Measurements from ENCODE around the gene TMEM254. TPM values are rescaled to one million over a fixed set of nuclear protein-coding genes. Genes with fewer than 3 reads are reported as not detected.
A peak's percentile ranks its signal among the peaks of the same experiment; 100 is the strongest.

The TMEM254 gene
- total RNA-seq, 1 experiment from 2014 or later, result 36.9 TPM

DNA sequence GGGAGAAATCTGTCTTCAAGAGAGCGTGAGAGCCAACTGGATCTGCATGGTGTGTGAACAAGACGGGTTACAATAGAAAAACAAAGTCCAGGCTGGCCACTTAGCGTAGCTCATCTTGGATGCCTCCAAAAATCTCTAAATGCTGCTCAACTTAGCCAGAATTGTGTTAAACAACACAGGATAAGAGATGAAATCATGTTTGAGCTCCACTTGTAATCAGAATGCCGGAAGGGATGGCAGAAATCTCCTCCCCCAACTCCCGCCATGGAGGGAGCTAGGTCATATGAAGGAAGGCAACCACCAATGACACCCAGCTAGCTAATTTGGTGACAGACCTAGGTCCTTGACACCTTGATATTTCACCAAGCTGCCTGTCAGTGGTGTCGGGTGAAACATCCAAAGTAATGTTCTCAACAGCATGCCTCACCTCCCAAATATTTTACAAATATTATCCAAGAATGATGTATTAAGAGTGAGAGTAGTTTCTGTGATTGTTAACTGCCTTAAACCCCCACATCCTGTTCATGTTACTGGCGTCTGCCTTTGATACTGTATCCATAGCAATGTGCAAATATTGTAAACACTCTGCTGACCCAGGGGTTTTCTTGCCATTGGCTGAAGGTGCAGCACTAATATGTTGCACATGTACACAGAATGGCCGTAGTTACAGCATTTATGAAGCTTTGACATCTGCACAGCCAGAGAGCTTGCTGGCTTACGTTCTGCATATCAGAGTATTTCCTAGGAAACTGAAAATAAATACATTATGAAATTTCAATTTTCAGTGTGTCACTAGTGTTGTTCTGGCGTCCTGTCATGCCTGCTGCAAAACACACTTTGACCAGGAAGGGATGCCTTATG lies 25.8 kb downstream of the TMEM254 start:
- peak overlapping the region; percentile 41; the same call in 1 of the 2 replicates for H2AFZ ChIP-seq (ENCODE audit: low read length)
- H3K4me1 ChIP-seq (ENCODE audit: low read length), result peaks cover 7% of the 10 kb centered on the region
- no peak for DNase-seq
- no peak overlapping the region for H3K27ac ChIP-seq (ENCODE audit: low read length)
- no peak overlapping the region for H3K4me2 ChIP-seq (ENCODE audit: low read depth, low read length, poor library complexity, severe bottlenecking)
- peaks cover 11% of the 10 kb centered on the region for H3K9me3 ChIP-seq (ENCODE audit: low read length)
- no peaks in the 10 kb centered on the region for H3K36me3 ChIP-seq (ENCODE audit: insufficient read depth, low read length)
- H3K9ac ChIP-seq (ENCODE audit: low read length), result no peak overlapping the region
- no peak overlapping the region for H3K4me3 ChIP-seq (ENCODE audit: low read length)
- no peaks in the 10 kb centered on the region for H3K9me2 ChIP-seq (replicated peaks; ENCODE audit: insufficient read depth, low read length)
- no peaks in the 10 kb centered on the region for H3K79me2 ChIP-seq (ENCODE audit: low read length)
- H4K20me1 ChIP-seq (ENCODE audit: insufficient read depth, low read depth, low read length), result no peaks in the 10 kb centered on the region
- H3K27me3 ChIP-seq (ENCODE audit: low read length), result no peaks in the 10 kb centered on the region

DNA sequence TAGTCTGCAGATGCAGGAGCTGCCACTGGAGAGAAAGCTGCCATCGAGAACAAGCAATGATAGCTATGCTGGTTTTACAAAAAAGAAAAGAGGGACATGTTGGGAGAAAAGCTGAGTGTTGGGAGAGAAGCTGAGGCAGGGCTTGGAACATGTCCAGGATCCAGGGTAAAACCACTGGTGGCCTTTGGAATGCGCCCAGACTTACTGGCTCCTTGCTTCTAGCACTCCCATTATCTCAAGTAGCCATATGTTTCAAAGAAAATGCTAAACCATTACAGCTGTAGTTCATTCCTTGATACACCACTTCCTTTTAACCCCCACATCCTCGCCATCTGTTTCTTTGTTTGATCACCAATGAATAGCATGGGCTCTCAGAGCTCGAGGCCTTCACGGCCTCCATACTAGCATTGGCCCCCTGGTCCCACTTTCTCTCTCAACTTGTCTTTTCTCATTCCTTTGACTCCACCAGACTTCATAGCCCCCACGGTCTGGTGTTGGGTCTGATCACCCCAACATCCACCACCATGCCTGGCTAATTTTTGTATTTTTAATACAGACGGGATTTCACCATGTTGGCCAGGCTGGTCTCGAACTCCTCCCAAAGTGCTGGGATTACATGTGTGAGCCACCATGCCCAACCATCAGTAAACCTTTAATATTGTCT lies 30.2 kb downstream of the TMEM254 start:
- H3K4me1 ChIP-seq (ENCODE audit: low read length), result peaks cover 7% of the 10 kb centered on the region
- H4K20me1 ChIP-seq (ENCODE audit: insufficient read depth, low read depth, low read length), result no peaks in the 10 kb centered on the region

GRCh38 chr10:80110986-80111385 lies 32.5 kb downstream of the TMEM254 start:
- no peaks in the 10 kb centered on the region for H3K27me3 ChIP-seq (ENCODE audit: low read length)
- H3K79me2 ChIP-seq (ENCODE audit: low read length), result no peaks in the 10 kb centered on the region
- no peak overlapping the region for H3K4me2 ChIP-seq (ENCODE audit: low read depth, low read length, poor library complexity, severe bottlenecking)
- no peaks in the 10 kb centered on the region for H3K4me1 ChIP-seq (ENCODE audit: low read length)
- no peaks in the 10 kb centered on the region for H3K9me2 ChIP-seq (replicated peaks; ENCODE audit: insufficient read depth, low read length)
- H4K20me1 ChIP-seq (ENCODE audit: insufficient read depth, low read depth, low read length), result no peaks in the 10 kb centered on the region
- H3K36me3 ChIP-seq (ENCODE audit: insufficient read depth, low read length), result no peaks in the 10 kb centered on the region
- H3K9me3 ChIP-seq (ENCODE audit: low read length), result peaks cover 15% of the 10 kb centered on the region
- H2AFZ ChIP-seq (ENCODE audit: low read length), result no peak overlapping the region
- H3K9ac ChIP-seq (ENCODE audit: low read length), result no peak overlapping the region
- H3K27ac ChIP-seq (ENCODE audit: low read length), result no peak overlapping the region
- H3K4me3 ChIP-seq (ENCODE audit: low read length), result no peak overlapping the region
- no peak for DNase-seq

More for the DNA sequence above, 30.2 kb downstream of the TMEM254 start:
- Histone ChIP-seq H3K27me3 (ENCODE audit: low read length) (no peaks in the 10 kb centered on the region), H3K4me3 (ENCODE audit: low read length) (no peak overlapping the region), H3K9me3 (ENCODE audit: low read length) (peaks cover 15% of the 10 kb centered on the region), H3K9me2 (replicated peaks; ENCODE audit: insufficient read depth, low read length) (no peaks in the 10 kb centered on the region), H3K79me2 (ENCODE audit: low read length) (no peaks in the 10 kb centered on the region), H2AFZ (ENCODE audit: low read length) (no peak overlapping the region), H3K4me2 (ENCODE audit: low read depth, low read length, poor library complexity, severe bottlenecking) (no peak overlapping the region), H3K9ac (ENCODE audit: low read length) (no peak overlapping the region), H3K27ac (ENCODE audit: low read length) (no peak overlapping the region), H3K36me3 (ENCODE audit: insufficient read depth, low read length) (no peaks in the 10 kb centered on the region)
- no peak for DNase-seq

- no peaks in the 10 kb centered on the region for H3K36me3 ChIP-seq (ENCODE audit: insufficient read depth, low read length)
- no peaks in the 10 kb centered on the region for H3K79me2 ChIP-seq (ENCODE audit: low read length)
Measured at GRCh38 chr10:80118669-80119068, 40.2 kb downstream of the TMEM254 start.

GRCh38 chr10:80122110-80122710 lies 43.7 kb downstream of the TMEM254 start:
- Histone ChIP-seq H3K27me3 (ENCODE audit: low read length) (no peaks in the 10 kb centered on the region), H3K79me2 (ENCODE audit: low read length) (no peaks in the 10 kb centered on the region), H3K9ac (ENCODE audit: low read length) (no peak overlapping the region), H3K36me3 (ENCODE audit: insufficient read depth, low read length) (no peaks in the 10 kb centered on the region), H3K27ac (ENCODE audit: low read length) (no peak overlapping the region), H3K4me1 (ENCODE audit: low read length) (no peaks in the 10 kb centered on the region), H3K4me2 (ENCODE audit: low read depth, low read length, poor library complexity, severe bottlenecking) (no peak overlapping the region), H3K9me2 (replicated peaks; ENCODE audit: insufficient read depth, low read length) (no peaks in the 10 kb centered on the region), H2AFZ (ENCODE audit: low read length) (no peak overlapping the region), H3K4me3 (ENCODE audit: low read length) (no peak overlapping the region), H3K9me3 (ENCODE audit: low read length) (no peaks in the 10 kb centered on the region), H4K20me1 (ENCODE audit: insufficient read depth, low read depth, low read length) (no peaks in the 10 kb centered on the region)
- DNase-seq, result no peak

More at GRCh38 chr10:80118669-80119068, 40.2 kb downstream of the TMEM254 start:
- H3K4me1 ChIP-seq (ENCODE audit: low read length), result no peaks in the 10 kb centered on the region
- H3K9me3 ChIP-seq (ENCODE audit: low read length), result no peaks in the 10 kb centered on the region
- H3K9me2 ChIP-seq (replicated peaks; ENCODE audit: insufficient read depth, low read length), result no peaks in the 10 kb centered on the region
- H4K20me1 ChIP-seq (ENCODE audit: insufficient read depth, low read depth, low read length), result no peaks in the 10 kb centered on the region
- no peak for DNase-seq
- H3K27me3 ChIP-seq (ENCODE audit: low read length), result no peaks in the 10 kb centered on the region
- H3K9ac ChIP-seq (ENCODE audit: low read length), result no peak overlapping the region
- no peak overlapping the region for H3K4me2 ChIP-seq (ENCODE audit: low read depth, low read length, poor library complexity, severe bottlenecking)
- no peak overlapping the region for H3K4me3 ChIP-seq (ENCODE audit: low read length)
- no peak overlapping the region for H3K27ac ChIP-seq (ENCODE audit: low read length)
- H2AFZ ChIP-seq (ENCODE audit: low read length), result no peak overlapping the region

DNA sequence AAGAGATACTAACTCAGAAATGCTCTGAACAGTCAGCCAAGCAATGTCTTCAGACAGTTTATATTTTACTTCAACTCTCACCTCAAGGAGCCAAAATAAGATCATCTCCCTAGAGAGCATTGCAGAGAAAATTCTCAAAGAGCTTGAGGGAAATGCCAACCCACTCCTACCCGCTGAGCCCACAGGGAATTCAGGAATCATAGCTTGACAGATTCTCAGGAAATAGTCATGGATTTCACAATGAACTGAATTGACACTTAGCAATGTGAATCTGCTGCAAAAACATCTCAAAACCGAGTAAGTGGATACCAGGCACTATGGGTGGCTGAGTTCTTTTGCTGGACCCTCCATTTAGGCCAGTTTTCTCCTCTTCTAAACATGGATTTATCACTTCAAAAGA lies 44.3 kb downstream of the TMEM254 start:
- Histone ChIP-seq H3K4me2 (ENCODE audit: low read depth, low read length, poor library complexity, severe bottlenecking) (no peak overlapping the region), H3K36me3 (ENCODE audit: insufficient read depth, low read length) (no peaks in the 10 kb centered on the region), H3K4me3 (ENCODE audit: low read length) (no peak overlapping the region), H3K9me3 (ENCODE audit: low read length) (no peaks in the 10 kb centered on the region), H2AFZ (ENCODE audit: low read length) (no peak overlapping the region), H3K79me2 (ENCODE audit: low read length) (no peaks in the 10 kb centered on the region), H3K9ac (ENCODE audit: low read length) (no peak overlapping the region), H3K9me2 (replicated peaks; ENCODE audit: insufficient read depth, low read length) (no peaks in the 10 kb centered on the region), H3K27me3 (ENCODE audit: low read length) (no peaks in the 10 kb centered on the region), H3K4me1 (ENCODE audit: low read length) (no peaks in the 10 kb centered on the region), H4K20me1 (ENCODE audit: insufficient read depth, low read depth, low read length) (no peaks in the 10 kb centered on the region), H3K27ac (ENCODE audit: low read length) (no peak overlapping the region)
- no peak for DNase-seq

DNA sequence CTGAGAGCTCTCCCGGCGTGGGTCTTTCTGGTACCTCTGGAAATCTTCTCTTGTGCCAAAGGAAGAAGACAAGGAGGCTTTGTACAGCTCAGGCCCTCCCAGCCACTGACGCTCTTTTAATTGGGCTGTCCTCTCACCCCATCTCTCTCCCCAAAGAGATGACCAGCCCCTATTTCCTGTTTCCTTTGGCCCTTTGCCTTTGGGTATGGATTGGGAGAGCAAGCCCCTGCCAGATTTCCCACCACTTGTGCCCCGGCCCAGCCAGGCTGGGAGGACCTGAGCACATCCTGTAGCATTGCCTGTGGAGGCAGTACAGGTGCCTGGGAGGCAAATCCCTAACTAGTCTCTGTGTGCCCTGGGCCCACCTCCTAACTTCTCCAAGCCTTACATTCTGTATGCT lies 48.4 kb downstream of the TMEM254 start:
- Histone ChIP-seq H3K9ac (ENCODE audit: low read length) (no peak overlapping the region), H3K9me3 (ENCODE audit: low read length) (no peaks in the 10 kb centered on the region), H3K27ac (ENCODE audit: low read length) (no peak overlapping the region), H4K20me1 (ENCODE audit: insufficient read depth, low read depth, low read length) (no peaks in the 10 kb centered on the region), H3K4me3 (ENCODE audit: low read length) (no peak overlapping the region), H3K36me3 (ENCODE audit: insufficient read depth, low read length) (no peaks in the 10 kb centered on the region), H3K9me2 (replicated peaks; ENCODE audit: insufficient read depth, low read length) (no peaks in the 10 kb centered on the region), H3K4me2 (ENCODE audit: low read depth, low read length, poor library complexity, severe bottlenecking) (no peak overlapping the region), H2AFZ (ENCODE audit: low read length) (no peak overlapping the region), H3K79me2 (ENCODE audit: low read length) (no peaks in the 10 kb centered on the region), H3K4me1 (ENCODE audit: low read length) (no peaks in the 10 kb centered on the region), H3K27me3 (ENCODE audit: low read length) (no peaks in the 10 kb centered on the region)
- DNase-seq, result no peak

DNA sequence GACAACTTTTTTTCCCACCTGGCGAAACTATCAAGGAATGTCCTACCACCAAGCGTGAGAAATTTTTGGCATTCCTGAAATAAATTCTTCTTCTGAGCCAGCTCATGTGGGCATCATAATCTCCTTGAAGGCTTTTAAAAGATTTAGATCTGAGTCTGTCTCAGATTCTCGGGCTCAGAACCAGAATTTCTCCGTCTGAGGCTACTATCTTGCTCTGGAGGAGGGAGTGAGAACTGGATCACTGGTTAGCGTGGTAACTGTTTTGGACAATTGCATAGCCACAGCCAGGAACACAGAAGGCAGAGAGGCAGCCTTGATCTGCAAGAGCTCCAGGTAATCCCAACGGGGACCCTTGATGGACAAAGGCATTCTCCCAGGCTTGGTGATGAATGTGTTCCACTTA lies 53.0 kb downstream of the TMEM254 start:
- Histone ChIP-seq H3K9ac (ENCODE audit: low read length) (no peak overlapping the region), H3K27ac (ENCODE audit: low read length) (no peak overlapping the region), H2AFZ (ENCODE audit: low read length) (no peak overlapping the region), H3K79me2 (ENCODE audit: low read length) (no peaks in the 10 kb centered on the region), H3K9me2 (replicated peaks; ENCODE audit: insufficient read depth, low read length) (no peaks in the 10 kb centered on the region), H4K20me1 (ENCODE audit: insufficient read depth, low read depth, low read length) (no peaks in the 10 kb centered on the region), H3K36me3 (ENCODE audit: insufficient read depth, low read length) (no peaks in the 10 kb centered on the region), H3K4me1 (ENCODE audit: low read length) (no peaks in the 10 kb centered on the region), H3K4me3 (ENCODE audit: low read length) (no peak overlapping the region), H3K4me2 (ENCODE audit: low read depth, low read length, poor library complexity, severe bottlenecking) (no peak overlapping the region), H3K27me3 (ENCODE audit: low read length) (no peaks in the 10 kb centered on the region), H3K9me3 (ENCODE audit: low read length) (no peaks in the 10 kb centered on the region)
- no peak for DNase-seq

All from Karpas-422 (cell line).